SK-N-SH (cell line): ENCODE results near the gene HLA-DOA. TPM values are rescaled to one million over a fixed set of nuclear protein-coding genes. Genes with fewer than 3 reads are reported as not detected.

ENCODE experiments used
- CTCF ChIA-PET: fragments of 300-600, 350-600 bp; formaldehyde crosslinking; extraction: SDS; loops from one replicate; lab custom pipeline; 2021; lab: Yijun Ruan, JAX
- POLR2A ChIA-PET: fragments of 350-600 bp; sonication (Branson Sonifier 250); formaldehyde crosslinking; extraction: SDS; loops from one replicate; lab custom pipeline; 2020; ENCODE audit warnings: antibody characterized with exemption, inconsistent platforms; lab: Yijun Ruan, JAX
- DNase-seq: peaks from one replicate; pipeline ENCODE4 v3.0.0; 2012
- H2AFZ ChIP-seq: fragments of 200-600 bp; sonication (generic); 2 replicates; pipeline ENCODE4 v1.8.1; 2016; ENCODE audit warnings: antibody characterized with exemption, mild to moderate bottlenecking, low read depth
- H3F3A ChIP-seq: fragments of 200-600 bp; sonication (generic); replicated peaks from 2 replicates; pipeline ENCODE3; 2016; ENCODE audit warnings: antibody characterized with exemption, mild to moderate bottlenecking; ENCODE audit not compliant: insufficient read depth
- H3K27ac ChIP-seq, 2 experiments: fragments of 200-500 bp in 1 of 2; fragments of 200-600 bp in 1 of 2; sonication (Bioruptor generic) in 1 of 2; sonication (generic), shearing (Covaris generic) in 1 of 2; 2 replicates each; pipeline versions ENCODE4 v1.5.1 to v1.6.1; 2014 to 2016; ENCODE audit warnings: low read depth in 2 of 2, inconsistent platforms in 1 of 2, low read length in 1 of 2, mild to moderate bottlenecking in 1 of 2, mixed read lengths in 1 of 2
- H3K27me3 ChIP-seq: fragments of 200-600 bp; sonication (generic), shearing (Covaris generic); 2 replicates; pipeline ENCODE4 v1.6.1; 2016; ENCODE audit warnings: mixed run types; ENCODE audit not compliant: insufficient read depth
- H3K36me3 ChIP-seq, 2 experiments: fragments of 200-500 bp in 1 of 2; fragments of 200-600 bp in 1 of 2; sonication (Bioruptor generic) in 1 of 2; sonication (generic) in 1 of 2; replicated peaks in 1 of 2; 2 replicates each; pipeline versions ENCODE3 to v1.5.1; 2014 to 2016; ENCODE audit warnings: low read length in 1 of 2, mild to moderate bottlenecking in 1 of 2; ENCODE audit not compliant: insufficient read depth in 2 of 2, control insufficient read depth in 1 of 2
- H3K4me1 ChIP-seq, 2 experiments: fragments of 200-500 bp in 1 of 2; fragments of 200-600 bp in 1 of 2; sonication (Bioruptor generic) in 1 of 2; sonication (generic), shearing (Covaris generic) in 1 of 2; 2 replicates each; pipeline versions ENCODE4 v1.5.1 to v1.6.1; 2014 to 2016; ENCODE audit warnings: low read depth in 1 of 2, low read length in 1 of 2, mixed run types in 1 of 2; ENCODE audit not compliant: insufficient read depth in 2 of 2, control insufficient read depth in 1 of 2
- H3K4me2 ChIP-seq: fragments of 200-600 bp; sonication (generic), shearing (Covaris generic); 2 replicates; pipeline ENCODE4 v1.6.1; 2017; ENCODE audit warnings: mixed run types
- H3K4me3 ChIP-seq, 2 experiments: fragments of 200-500 bp in 1 of 2; fragments of 200-600 bp in 1 of 2; sonication (Bioruptor generic) in 1 of 2; sonication (generic), shearing (Covaris generic) in 1 of 2; 2 replicates each; pipeline versions ENCODE4 v1.5.1 to v1.8.1; 2014 to 2016; ENCODE audit warnings: low read depth in 2 of 2, inconsistent platforms in 1 of 2, low read length in 1 of 2, mild to moderate bottlenecking in 1 of 2, mixed read lengths in 1 of 2, moderate library complexity in 1 of 2
- H3K79me2 ChIP-seq: fragments of 200-600 bp; sonication (generic); 2 replicates; pipeline ENCODE4 v1.8.1; 2017; ENCODE audit warnings: mild to moderate bottlenecking; ENCODE audit not compliant: insufficient read depth
- H3K9ac ChIP-seq: fragments of 200-600 bp; sonication (generic); 2 replicates; pipeline ENCODE4 v1.6.1; 2017; ENCODE audit warnings: mixed run types
- H3K9me2 ChIP-seq: fragments of 200-600 bp; sonication (generic); 2 replicates; pipeline ENCODE4 v1.6.1; 2017; ENCODE audit warnings: mixed run types
- H3K9me3 ChIP-seq: fragments of 200-600 bp; sonication (generic); 2 replicates; pipeline ENCODE4 v1.6.1; 2017; ENCODE audit warnings: mixed run types, mild to moderate bottlenecking, moderate library complexity
- H4K20me1 ChIP-seq: fragments of 200-600 bp; sonication (generic); 2 replicates; pipeline ENCODE4 v1.6.1; 2017; ENCODE audit warnings: mild to moderate bottlenecking, mixed run types; ENCODE audit not compliant: insufficient read depth
- EP300 ChIP-seq, 2 experiments: IDR thresholded peaks; 2 replicates each; pipeline versions ENCODE4 v1.4.0 to v1.6.1; 2012; ENCODE audit warnings: borderline replicate concordance in 1 of 2, low read depth in 1 of 2, low read length in 1 of 2
- EZH2phosphoT487 ChIP-seq: fragments of 200-600 bp; sonication (generic); IDR thresholded peaks from 2 replicates; pipeline ENCODE4 v1.6.1; 2017; ENCODE audit warnings: low read depth, mixed run types, mild to moderate bottlenecking, antibody characterized with exemption, moderate library complexity, borderline replicate concordance
- FOSL2 ChIP-seq: IDR thresholded peaks from 2 replicates; pipeline ENCODE4 v1.4.0; 2012; ENCODE audit warnings: low read depth, mild to moderate bottlenecking, moderate library complexity, borderline replicate concordance
- GABPA ChIP-seq: IDR thresholded peaks from 2 replicates; pipeline ENCODE4 v1.4.0; 2012; ENCODE audit warnings: low read depth, mild to moderate bottlenecking
- GATA2 ChIP-seq: sonication (generic); formaldehyde crosslinking; IDR thresholded peaks from 2 replicates; pipeline ENCODE4 v1.5.0; 2020; ENCODE audit warnings: mild to moderate bottlenecking, missing genetic modification reagents
- MXI1 ChIP-seq: IDR thresholded peaks from 2 replicates; pipeline ENCODE4 v1.6.1; 2012; ENCODE audit warnings: mild to moderate bottlenecking, low read depth, low read length, improper control_type of control experiment
- PBX3 ChIP-seq: IDR thresholded peaks from 2 replicates; pipeline ENCODE4; 2012
- RAD21 ChIP-seq: IDR thresholded peaks from 2 replicates; pipeline ENCODE4 v1.6.1; 2012; ENCODE audit warnings: mild to moderate bottlenecking, low read length
- RFX5 ChIP-seq: IDR thresholded peaks from 2 replicates; pipeline ENCODE4 v1.6.1; 2012; ENCODE audit warnings: mild to moderate bottlenecking, improper control_type of control experiment, low read length
- SIN3A ChIP-seq: IDR thresholded peaks from 2 replicates; pipeline ENCODE4 v1.6.1; 2012; ENCODE audit warnings: low read depth, mild to moderate bottlenecking, low read length, moderate library complexity, borderline replicate concordance
- TAF1 ChIP-seq: IDR thresholded peaks from 2 replicates; pipeline ENCODE4 v1.6.1; 2012; ENCODE audit warnings: low read depth, mild to moderate bottlenecking, low read length, moderate library complexity, borderline replicate concordance
- TCF12 ChIP-seq: IDR thresholded peaks from 2 replicates; pipeline ENCODE4 v1.4.0; 2012
- USF1 ChIP-seq: IDR thresholded peaks from 2 replicates; pipeline ENCODE4 v1.4.0; 2012; ENCODE audit warnings: low read depth, borderline replicate concordance
- WGBS: methylation state at CpG from one replicate; pipeline ENCODE4 v1.1.6; 2017; ENCODE audit warnings: low lambda C conversion rate; 5-methylcytosine and 5-hydroxymethylcytosine counted together
- polyA plus RNA-seq, 3 experiments: library from polyadenylated mRNA; depleted of rRNA; stranded (reverse); fragments of >200 nt; gene quantifications; 2 replicates each; pipeline ENCODE4 v1.2.3, GENCODE V29; 2012

HLA-DOA gene
- polyA plus RNA-seq, 1 of the 3 experiments (the other 2 are of a cell fraction): not detected

DNA sequence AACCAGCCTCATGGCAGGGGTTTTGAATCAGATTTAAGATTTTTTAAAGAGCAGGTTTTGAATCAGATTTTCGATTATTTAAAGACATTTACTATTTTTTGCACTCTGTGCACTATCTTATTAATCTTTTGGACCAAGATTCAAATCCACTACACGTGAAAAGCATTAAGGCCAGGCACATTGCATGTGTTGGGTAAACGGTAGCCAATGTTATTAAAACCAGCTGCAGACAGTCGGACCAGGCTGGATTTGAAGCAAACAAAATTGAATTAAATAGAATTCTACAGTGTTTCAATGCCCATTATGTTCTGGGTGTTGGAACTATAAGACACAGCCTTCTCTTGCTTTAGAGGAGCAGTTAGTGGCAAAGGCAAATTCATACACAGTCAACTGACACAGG lies 7.7 kb downstream of the HLA-DOA start (continued):
- TF ChIP-seq PBX3: no peak
- TF ChIP-seq EZH2phosphoT487: no peak
- TF ChIP-seq FOSL2: no peak
- peak; percentile 71 for TF ChIP-seq GATA2 (CRISPR knock-in tag)
- no peak for TF ChIP-seq SIN3A
- no peak for TF ChIP-seq TCF12
- no peak for TF ChIP-seq USF1
- no peak for TF ChIP-seq GABPA

GRCh38 chr6:33000055-33000454 lies 9.3 kb downstream of the HLA-DOA start:
- ChIA-PET POLR2A (interaction anchor here (1.3 kb wide), 1 partner anchor 28 kb away, joined by 5 read pairs; no protein-coding TSS in a partner anchor), CTCF (interaction anchor here (0.9 to 9.2 kb wide), 7 partner anchors 14 to 248 kb away, joined by 3 to 71 read pairs (median 6); no protein-coding TSS in a partner anchor)
- Histone ChIP-seq H3K9me2 (no peaks in the 10 kb centered on the region), H2AFZ (no peak overlapping the region), H3K4me3 (no peak overlapping the region)
- no peak for DNase-seq
- TF ChIP-seq GATA2 (CRISPR knock-in tag) (no peak), MXI1 (no peak), TCF12 (no peak), RAD21 (peak; percentile 32; the same call in 1 of the 2 replicates), TAF1 (no peak), FOSL2 (no peak), USF1 (no peak), RFX5 (no peak), EP300 (IDR thresholded peaks at IDR 0.05; ENCODE audit: borderline replicate concordance in 1 of 2, low read depth in 1 of 2, low read length in 1 of 2) (no peak)
- TF ChIP-seq, all 33 proteins: peak for 1
- H3K36me3 ChIP-seq: no peaks in the 10 kb centered on the region
- H3K4me2 ChIP-seq: no peak overlapping the region
- peaks cover 35% of the 10 kb centered on the region for H3K27me3 ChIP-seq
- 75% methylated on average over 8 of the region's 8 CpGs for WGBS
- no peaks in the 10 kb centered on the region for H3F3A ChIP-seq
- H3K9me3 ChIP-seq: no peaks in the 10 kb centered on the region; the same call in 1 of the 2 replicates
- no peak overlapping the region for H3K27ac ChIP-seq
- no peaks in the 10 kb centered on the region for H3K79me2 ChIP-seq
- no peak overlapping the region for H3K9ac ChIP-seq
- H3K4me1 ChIP-seq: peaks cover 0 to 16% of the 10 kb centered on the region in 2 experiments; a peak in 1 of 4 replicates
- no peaks in the 10 kb centered on the region for H4K20me1 ChIP-seq
